ENCODE measurements around the gene AGTRAP. TPM values are rescaled to one million over a fixed set of nuclear protein-coding genes. Genes with fewer than 3 reads are reported as not detected.

The AGTRAP gene
- polyA plus RNA-seq, 3 donors: 420 to 938 (median 842) TPM

DNA sequence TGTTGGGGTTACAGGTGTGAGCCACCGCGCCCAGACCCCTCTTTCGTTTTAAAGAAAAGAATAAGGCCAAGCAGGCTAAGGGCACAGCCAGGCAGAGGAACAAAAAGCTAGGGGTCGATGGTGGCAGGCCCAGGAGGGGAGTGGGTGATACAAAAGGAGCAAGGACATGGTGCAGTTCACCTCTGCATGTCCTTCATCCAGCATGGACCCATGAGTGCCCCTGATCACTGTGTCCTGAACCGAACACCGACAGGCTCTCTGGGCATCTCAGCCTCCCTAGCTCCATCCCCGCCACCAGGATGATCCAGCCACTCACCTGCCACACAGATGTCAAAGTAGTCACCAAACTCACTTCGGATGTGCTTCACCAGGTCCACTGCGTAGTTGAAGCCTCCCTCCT lies 64.0 kb downstream of the AGTRAP start:
- Histone ChIP-seq H3K9ac (ENCODE audit: insufficient read depth, low read length, poor library complexity, severe bottlenecking) (no peak overlapping the region), H3K27ac (ENCODE audit: low read depth in 1 of 2, low read length in 2 of 2) (peak overlapping the region in 1 of 2 donors; percentile 59), H4K20me1 (ENCODE audit: insufficient read depth, low read length) (peaks cover 37% of the 10 kb centered on the region), H3K4me3 (replicated peaks in 1 of 3; ENCODE audit: low read depth in 2 of 3, low read length in 3 of 3) (no peak overlapping the region), H3K4me2 (replicated peaks; ENCODE audit: extremely low read depth, low read length, poor library complexity, severe bottlenecking) (no peak overlapping the region), H3K4me1 (ENCODE audit: control insufficient read depth in 1 of 2, insufficient read depth in 2 of 2, low read length in 2 of 2) (peaks cover 33 to 39% of the 10 kb centered on the region in 2 donors), H3K27me3 (ENCODE audit: control insufficient read depth in 2 of 2, insufficient read depth in 2 of 2, low read length in 2 of 2) (no peaks in the 10 kb centered on the region), H3K9me3 (replicated peaks in 1 of 2; ENCODE audit: control insufficient read depth in 1 of 2, insufficient read depth in 1 of 2, low read length in 2 of 2) (no peaks in the 10 kb centered on the region), H2AFZ (ENCODE audit: insufficient read depth, low read depth, low read length, poor library complexity, severe bottlenecking) (no peak overlapping the region), H3K36me3 (replicated peaks in 1 of 2; ENCODE audit: control insufficient read depth in 1 of 2, insufficient read depth in 2 of 2, low read length in 2 of 2) (peaks cover 54 to 70% of the 10 kb centered on the region in 2 donors), H3K79me2 (ENCODE audit: insufficient read depth, low read length) (peaks cover 45% of the 10 kb centered on the region)
- H3K4me3 Mint-ChIP-seq: no peak overlapping the region
- H3K27me3 Mint-ChIP-seq (ENCODE audit: low read depth in 3 of 3): peaks cover 0 to 2% (median 0%) of the 10 kb centered on the region in 3 donors
- peaks cover 65 to 78% of the 10 kb centered on the region in 2 donors for H3K36me3 Mint-ChIP-seq
- H3K9me3 Mint-ChIP-seq: no peaks in the 10 kb centered on the region
- H3K4me1 Mint-ChIP-seq: peaks cover 41% of the 10 kb centered on the region
- intact Hi-C loops (cut with micrococcal nuclease): loop anchor here (5.0 to 10.0 kb wide), 3 partner anchors 63 to 185 kb away; partner anchors contain the start of genes AGTRAP (in 2 of the 2) and MFN2 (in 1 of the 2)
- 100% methylated on average over 8 of the region's 9 CpGs for WGBS (ENCODE audit: insufficient coverage)
- TF ChIP-seq, protein P1, sequence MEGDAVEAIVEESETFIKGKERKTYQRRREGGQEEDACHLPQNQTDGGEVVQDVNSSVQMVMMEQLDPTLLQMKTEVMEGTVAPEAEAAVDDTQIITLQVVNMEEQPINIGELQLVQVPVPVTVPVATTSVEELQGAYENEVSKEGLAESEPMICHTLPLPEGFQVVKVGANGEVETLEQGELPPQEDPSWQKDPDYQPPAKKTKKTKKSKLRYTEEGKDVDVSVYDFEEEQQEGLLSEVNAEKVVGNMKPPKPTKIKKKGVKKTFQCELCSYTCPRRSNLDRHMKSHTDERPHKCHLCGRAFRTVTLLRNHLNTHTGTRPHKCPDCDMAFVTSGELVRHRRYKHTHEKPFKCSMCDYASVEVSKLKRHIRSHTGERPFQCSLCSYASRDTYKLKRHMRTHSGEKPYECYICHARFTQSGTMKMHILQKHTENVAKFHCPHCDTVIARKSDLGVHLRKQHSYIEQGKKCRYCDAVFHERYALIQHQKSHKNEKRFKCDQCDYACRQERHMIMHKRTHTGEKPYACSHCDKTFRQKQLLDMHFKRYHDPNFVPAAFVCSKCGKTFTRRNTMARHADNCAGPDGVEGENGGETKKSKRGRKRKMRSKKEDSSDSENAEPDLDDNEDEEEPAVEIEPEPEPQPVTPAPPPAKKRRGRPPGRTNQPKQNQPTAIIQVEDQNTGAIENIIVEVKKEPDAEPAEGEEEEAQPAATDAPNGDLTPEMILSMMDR (IDR thresholded peaks at IDR 0.05): no peak
- DNase-seq: no peak
- peak overlapping the region in 2 of 7 donors; percentile 43 for H3K27ac Mint-ChIP-seq

- no peaks in the 10 kb centered on the region for H3K27me3 ChIP-seq (ENCODE audit: control insufficient read depth in 2 of 2, insufficient read depth in 2 of 2, low read length in 2 of 2)
- intact Hi-C loops (cut with micrococcal nuclease): loop anchor here in 1 of 2 donors (5.0 to 10.0 kb wide), 2 partner anchors 63 to 184 kb away; partner anchors contain the start of genes AGTRAP and MFN2
- peaks cover 50 to 66% of the 10 kb centered on the region in 2 donors for H3K36me3 ChIP-seq (replicated peaks in 1 of 2; ENCODE audit: control insufficient read depth in 1 of 2, insufficient read depth in 2 of 2, low read length in 2 of 2)
- H3K4me2 ChIP-seq (replicated peaks; ENCODE audit: extremely low read depth, low read length, poor library complexity, severe bottlenecking): no peak overlapping the region
- DNase-seq: no peak
- H4K20me1 ChIP-seq (ENCODE audit: insufficient read depth, low read length): peaks cover 37% of the 10 kb centered on the region
- no peak overlapping the region for H3K9ac ChIP-seq (ENCODE audit: insufficient read depth, low read length, poor library complexity, severe bottlenecking)
- peaks cover 38 to 44% of the 10 kb centered on the region in 2 donors for H3K4me1 ChIP-seq (ENCODE audit: control insufficient read depth in 1 of 2, insufficient read depth in 2 of 2, low read length in 2 of 2)
- H3K79me2 ChIP-seq (ENCODE audit: insufficient read depth, low read length): peaks cover 50% of the 10 kb centered on the region
- H2AFZ ChIP-seq (ENCODE audit: insufficient read depth, low read depth, low read length, poor library complexity, severe bottlenecking): no peak overlapping the region
- Mint-ChIP-seq H3K27me3 (ENCODE audit: low read depth in 3 of 3) (peaks cover 0 to 2% (median 0%) of the 10 kb centered on the region in 3 donors), H3K27ac (peak overlapping the region in 3 of 7 donors; percentile 43 to 76 (median 61)), H3K36me3 (peaks cover 61 to 74% of the 10 kb centered on the region in 2 donors), H3K4me3 (no peak overlapping the region), H3K9me3 (no peaks in the 10 kb centered on the region), H3K4me1 (peaks cover 43% of the 10 kb centered on the region)
- H3K27ac ChIP-seq (ENCODE audit: low read depth in 1 of 2, low read length in 2 of 2): peak overlapping the region in 1 of 2 donors; percentile 59
- no peak overlapping the region for H3K4me3 ChIP-seq (replicated peaks in 1 of 3; ENCODE audit: low read depth in 2 of 3, low read length in 3 of 3)
- H3K9me3 ChIP-seq (replicated peaks in 1 of 2; ENCODE audit: control insufficient read depth in 1 of 2, insufficient read depth in 1 of 2, low read length in 2 of 2): no peaks in the 10 kb centered on the region
- TF ChIP-seq, protein P1 (IDR thresholded peaks at IDR 0.05): no peak
- WGBS (ENCODE audit: insufficient coverage): 100% methylated on average over 1 of the region's 8 CpGs
Observed at GRCh38 chr1:11800391-11800755, 64.4 kb downstream of the AGTRAP start.

Other genes starting within 250 kb of the AGTRAP start
- gene FBXO2, start 81.7 kb upstream of the AGTRAP start, polyA plus RNA-seq: under 1 TPM in 1 of 3 donors, not detected in 2; 0.08 TPM
- gene FBXO44, start 81.3 kb upstream of the AGTRAP start, polyA plus RNA-seq: 10 to 100 TPM in 1 of 3 donors, 1 to 10 TPM in 2; 1.5 to 17.8 (median 2.0) TPM
- gene FBXO6, start 71.9 kb upstream of the AGTRAP start, polyA plus RNA-seq: 10 to 100 TPM; 28.5 to 45.9 (median 45.7) TPM
- gene MAD2L2, start 55.0 kb upstream of the AGTRAP start, polyA plus RNA-seq: 10 to 100 TPM; 50.4 to 71.3 (median 57.8) TPM
- under 1 TPM; 0.14 to 0.27 (median 0.18) TPM for gene DRAXIN, start 44.4 kb upstream of the AGTRAP start, polyA plus RNA-seq
- under 1 TPM in 1 of 3 donors, not detected in 2; 0.05 TPM for gene C1orf167, start 26.1 kb downstream of the AGTRAP start, polyA plus RNA-seq
- 10 to 100 TPM in 1 of 3 donors, 1 to 10 TPM in 2; 4.5 to 41.9 (median 8.5) TPM for gene MTHFR, start 69.8 kb downstream of the AGTRAP start, polyA plus RNA-seq
- gene CLCN6, start 70.1 kb downstream of the AGTRAP start, polyA plus RNA-seq: 10 to 100 TPM in 1 of 3 donors, 1 to 10 TPM in 2; 3.8 to 37.1 (median 4.2) TPM
- not detected for gene NPPA, start 111.6 kb downstream of the AGTRAP start, polyA plus RNA-seq
- not detected for gene NPPB, start 122.8 kb downstream of the AGTRAP start, polyA plus RNA-seq
- gene KIAA2013, start 190.3 kb downstream of the AGTRAP start, polyA plus RNA-seq: 10 to 100 TPM; 31.7 to 74.0 (median 54.0) TPM
- gene PLOD1, start 198.6 kb downstream of the AGTRAP start, polyA plus RNA-seq: 10 to 100 TPM; 44.5 to 53.4 (median 53.1) TPM
- gene MFN2, start 244.3 kb downstream of the AGTRAP start, polyA plus RNA-seq: 10 to 100 TPM; 26.3 to 35.8 (median 30.3) TPM

Measured in CD14-positive monocyte (primary cell).